Measurements from ENCODE around the gene VN1R5.
"Not testable (repeated sequence)": the region's sequence is repeated elsewhere in the genome, so short reads cannot be mapped to it uniquely, and the experiment has no call there.

The VN1R5 gene

DNA sequence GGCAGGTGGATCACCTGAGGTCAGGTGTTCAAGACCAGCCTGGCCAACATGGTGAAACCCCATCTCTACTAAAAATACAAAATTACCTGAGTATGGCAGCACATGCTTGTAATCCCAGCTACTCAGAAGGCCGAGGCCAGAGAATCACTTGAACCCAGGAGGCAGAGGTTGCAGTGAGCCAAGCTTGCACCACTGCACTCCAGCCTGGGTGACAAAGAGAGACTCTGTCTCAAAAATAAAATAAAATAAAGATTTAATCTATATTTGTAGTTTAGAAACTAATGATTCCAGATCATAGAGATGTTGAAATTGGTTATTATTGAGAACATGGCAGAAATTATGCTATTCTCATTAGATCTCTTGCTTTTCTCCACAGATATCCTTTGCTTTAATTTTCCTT, at the start of gene VN1R5:
Gene VN1R5, plus strand, starts transcription at position 301 of the 400 bp plus-strand sequence.
- peaks cover 13% of the 10 kb centered on the region for H3K27me3 Mint-ChIP-seq
- not testable (repeated sequence) for H3K4me3 Mint-ChIP-seq, H3K36me3 Mint-ChIP-seq, H3K27ac Mint-ChIP-seq, H3K4me1 Mint-ChIP-seq, H3K9me3 Mint-ChIP-seq

DNA sequence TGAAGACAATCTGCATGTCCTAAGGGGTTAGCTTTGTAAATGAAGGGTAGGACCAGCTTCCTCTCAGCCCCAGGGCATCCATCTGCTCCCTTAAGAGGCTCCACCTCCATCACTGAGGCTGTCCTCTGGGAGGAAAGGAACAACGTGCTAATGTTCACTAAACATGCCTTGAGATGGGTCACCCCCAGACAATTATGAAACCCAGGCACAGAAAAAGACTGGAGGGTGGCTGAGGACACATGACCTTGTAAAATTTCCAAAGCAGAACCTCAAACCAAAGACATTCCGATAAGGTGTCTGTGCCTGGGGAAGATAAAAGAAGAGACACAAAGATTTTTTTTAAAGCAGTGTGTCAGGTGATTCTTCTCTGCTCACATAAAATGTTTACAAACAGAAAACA, 46.5 kb upstream of the VN1R5 start:
- peaks cover 67% of the 10 kb centered on the region for H3K4me1 Mint-ChIP-seq
- peaks cover 5% of the 10 kb centered on the region for H3K9me3 Mint-ChIP-seq
- H3K4me3 Mint-ChIP-seq, result peak overlapping the region; percentile 95
- H3K27ac Mint-ChIP-seq, result peak overlapping the region; percentile 59
- no peaks in the 10 kb centered on the region for H3K27me3 Mint-ChIP-seq
- peaks cover 26% of the 10 kb centered on the region for H3K36me3 Mint-ChIP-seq

DNA sequence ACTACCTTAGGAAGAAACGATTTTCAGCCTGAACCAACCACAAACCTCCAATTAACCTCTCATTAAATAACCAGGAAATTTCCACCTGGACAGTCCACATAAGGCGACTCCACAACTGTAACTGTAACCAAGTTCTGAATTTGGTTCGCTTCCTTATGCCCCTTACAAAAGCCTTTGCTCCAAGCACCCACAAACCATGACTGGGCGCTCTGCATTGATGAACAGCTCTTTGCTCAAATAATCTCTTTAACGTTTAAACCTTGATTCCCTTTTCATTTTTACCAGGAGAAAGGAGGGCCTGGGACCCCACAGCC, 45.9 kb upstream of the VN1R5 start:
- H3K36me3 Mint-ChIP-seq, result peaks cover 26% of the 10 kb centered on the region
- H3K27me3 Mint-ChIP-seq, result no peaks in the 10 kb centered on the region
- peak overlapping the region; percentile 86 for H3K27ac Mint-ChIP-seq
- H3K9me3 Mint-ChIP-seq, result peaks cover 5% of the 10 kb centered on the region
- peak overlapping the region; percentile 95 for H3K4me3 Mint-ChIP-seq
- peaks cover 68% of the 10 kb centered on the region for H3K4me1 Mint-ChIP-seq

DNA sequence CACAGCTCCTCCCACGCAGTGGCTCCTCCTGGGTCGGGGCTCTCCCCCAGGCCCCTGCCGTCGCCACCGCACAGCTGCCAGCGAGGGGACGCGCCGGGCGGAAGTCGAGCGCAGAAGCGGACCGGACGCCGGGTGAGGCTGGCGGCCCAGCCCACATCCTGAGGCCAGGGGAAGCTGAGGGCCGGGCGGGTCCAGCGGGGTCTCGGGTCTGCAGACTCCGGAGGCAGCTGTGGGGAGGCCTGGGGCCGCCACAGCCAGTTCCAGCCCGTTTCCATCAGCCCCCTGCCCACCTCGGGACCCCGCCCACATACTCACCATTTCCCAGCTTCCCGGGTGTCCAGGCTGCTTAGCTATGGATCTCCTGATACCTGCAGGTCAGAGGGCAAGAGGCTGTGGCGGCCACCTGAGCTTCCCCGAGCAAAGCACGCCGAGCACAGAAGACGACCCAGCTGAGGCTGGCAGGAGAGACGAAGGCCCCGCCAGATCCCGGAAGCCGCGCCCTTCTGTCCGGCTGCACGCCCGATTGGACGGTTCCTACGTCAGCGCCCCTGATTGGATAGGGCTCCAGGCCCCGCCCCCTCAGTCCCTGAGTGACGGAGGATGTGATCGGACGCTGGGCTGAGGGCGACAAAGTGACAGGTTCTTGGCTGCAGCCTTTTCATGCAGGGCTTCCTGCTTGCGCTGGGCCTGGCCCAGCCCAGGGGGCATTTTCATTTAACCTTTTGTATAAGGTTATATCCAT, 45.3 kb upstream of the VN1R5 start:
- Mint-ChIP-seq H3K27ac (peak overlapping the region; percentile 93), H3K4me1 (peaks cover 71% of the 10 kb centered on the region), H3K9me3 (peaks cover 5% of the 10 kb centered on the region), H3K27me3 (no peaks in the 10 kb centered on the region), H3K36me3 (peaks cover 26% of the 10 kb centered on the region), H3K4me3 (peak overlapping the region; percentile 95)

DNA sequence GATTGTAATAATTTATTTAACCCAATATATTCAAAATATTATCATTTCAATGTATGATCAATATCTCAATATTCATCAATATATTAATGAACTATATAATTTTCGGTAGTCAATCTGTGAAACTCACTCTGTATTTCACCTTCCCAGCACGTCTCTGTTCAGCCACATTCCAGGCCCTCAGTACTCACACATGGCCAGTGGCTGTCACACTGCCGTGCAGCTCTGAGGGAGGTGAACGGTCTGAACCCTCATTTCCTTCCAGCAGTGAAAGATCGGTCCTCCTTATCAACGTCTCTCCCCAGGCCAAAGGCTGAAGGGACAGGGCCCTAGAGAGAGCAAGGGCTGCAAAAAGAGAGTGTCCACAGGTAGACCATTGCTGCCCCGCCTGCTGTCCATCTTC, 44.5 kb upstream of the VN1R5 start:
- Mint-ChIP-seq H3K36me3 (peaks cover 18% of the 10 kb centered on the region), H3K27me3 (no peaks in the 10 kb centered on the region), H3K9me3 (peaks cover 5% of the 10 kb centered on the region), H3K4me1 (peaks cover 65% of the 10 kb centered on the region), H3K27ac (no peak overlapping the region), H3K4me3 (peak overlapping the region; percentile 44)

DNA sequence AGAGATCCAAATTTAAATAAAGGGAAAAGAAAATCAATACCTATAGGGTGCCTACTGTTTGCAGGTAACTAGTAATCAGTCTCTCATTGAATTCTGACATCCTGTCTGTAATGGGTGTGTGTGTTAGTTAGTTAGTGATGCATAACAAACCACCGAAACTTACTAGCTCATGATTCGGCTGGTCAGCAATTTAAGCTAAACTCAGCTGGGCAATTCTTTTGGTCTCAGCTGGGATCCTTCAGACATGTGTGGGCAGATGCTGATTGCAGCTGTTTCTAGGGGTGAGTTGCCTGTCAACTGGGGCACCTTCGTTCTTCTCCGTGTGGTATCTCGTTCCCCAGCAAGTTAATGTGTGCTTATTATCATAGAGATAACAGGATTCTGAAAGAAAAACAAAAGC, 43.9 kb upstream of the VN1R5 start:
- H3K4me1 Mint-ChIP-seq, result peaks cover 68% of the 10 kb centered on the region
- H3K36me3 Mint-ChIP-seq, result peaks cover 17% of the 10 kb centered on the region
- no peak overlapping the region for H3K27ac Mint-ChIP-seq
- peaks cover 5% of the 10 kb centered on the region for H3K9me3 Mint-ChIP-seq
- H3K4me3 Mint-ChIP-seq, result peak overlapping the region; percentile 44
- no peaks in the 10 kb centered on the region for H3K27me3 Mint-ChIP-seq

DNA sequence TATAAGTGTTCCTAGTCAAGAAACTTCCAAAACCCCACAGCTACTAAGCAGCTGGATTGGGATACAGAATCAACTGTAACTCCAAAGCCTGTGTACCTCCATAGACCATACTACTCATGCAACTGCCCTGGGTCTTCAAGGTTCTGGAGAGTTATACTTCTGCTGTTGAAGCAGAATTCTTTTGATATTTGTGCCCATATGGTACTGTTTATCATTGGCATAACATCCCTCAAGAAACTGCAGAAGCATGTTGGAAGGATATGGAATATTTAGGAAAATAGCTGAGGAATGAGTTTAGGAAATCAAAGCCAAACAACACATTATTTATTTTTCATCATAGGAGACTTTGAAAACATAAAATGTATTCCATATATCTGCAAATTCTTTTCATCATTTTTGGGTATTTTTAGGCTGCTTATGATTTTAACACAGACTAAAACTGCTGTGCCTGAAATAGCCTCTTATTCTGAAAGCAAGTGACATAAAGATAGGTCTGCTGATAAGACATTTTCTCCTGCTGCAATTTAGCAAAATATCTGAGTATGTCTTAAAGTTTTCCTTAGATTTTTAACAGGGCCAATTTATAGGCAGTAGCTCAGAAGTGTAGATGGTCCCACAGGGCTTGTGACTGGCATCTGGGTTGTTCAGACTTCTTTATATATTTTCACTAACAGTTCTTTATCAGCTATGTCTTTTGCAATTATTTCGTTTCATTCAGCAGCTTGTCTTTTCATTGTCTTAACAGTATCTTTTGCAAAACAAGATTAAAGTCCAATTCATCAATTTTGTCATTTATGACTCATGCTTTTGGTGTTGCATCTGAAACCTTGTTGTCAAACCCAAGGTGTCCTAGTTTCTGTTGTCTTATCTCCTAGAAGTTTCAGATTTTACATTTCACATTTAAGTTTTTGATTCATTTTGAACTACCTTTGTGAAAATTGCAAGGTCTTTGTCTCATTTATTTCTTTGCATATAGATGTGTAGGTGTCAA, 43.0 kb upstream of the VN1R5 start:
- Mint-ChIP-seq H3K27me3 (no peaks in the 10 kb centered on the region), H3K36me3 (peaks cover 10% of the 10 kb centered on the region), H3K9me3 (no peaks in the 10 kb centered on the region), H3K27ac (no peak overlapping the region), H3K4me3 (peak overlapping the region; percentile 19), H3K4me1 (peaks cover 59% of the 10 kb centered on the region)

DNA sequence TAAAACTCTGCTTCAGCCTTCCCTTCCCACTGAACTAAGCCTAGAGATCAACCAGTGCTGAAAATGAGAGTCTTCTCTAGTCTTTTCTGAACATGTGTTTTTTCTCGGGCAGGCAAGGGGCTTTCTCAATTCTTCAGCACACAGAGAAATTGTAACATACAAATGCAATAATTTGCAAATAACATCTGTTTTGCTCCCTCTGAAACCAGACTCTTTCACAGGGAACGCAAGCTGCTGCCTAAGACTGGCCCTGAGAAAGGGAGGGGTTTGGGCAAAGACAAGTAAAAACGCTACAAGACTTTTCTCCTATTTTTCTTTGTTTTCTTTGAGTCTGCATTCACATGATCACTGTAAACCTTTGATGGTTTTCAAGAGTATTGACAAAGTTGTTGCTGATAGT, 39.6 kb upstream of the VN1R5 start:
- H3K4me1 Mint-ChIP-seq, result peaks cover 35% of the 10 kb centered on the region
- H3K4me3 Mint-ChIP-seq, result peak overlapping the region; percentile 44
- no peaks in the 10 kb centered on the region for H3K9me3 Mint-ChIP-seq
- no peaks in the 10 kb centered on the region for H3K27me3 Mint-ChIP-seq
- H3K27ac Mint-ChIP-seq, result no peak overlapping the region
- H3K36me3 Mint-ChIP-seq, result peaks cover 3% of the 10 kb centered on the region

DNA sequence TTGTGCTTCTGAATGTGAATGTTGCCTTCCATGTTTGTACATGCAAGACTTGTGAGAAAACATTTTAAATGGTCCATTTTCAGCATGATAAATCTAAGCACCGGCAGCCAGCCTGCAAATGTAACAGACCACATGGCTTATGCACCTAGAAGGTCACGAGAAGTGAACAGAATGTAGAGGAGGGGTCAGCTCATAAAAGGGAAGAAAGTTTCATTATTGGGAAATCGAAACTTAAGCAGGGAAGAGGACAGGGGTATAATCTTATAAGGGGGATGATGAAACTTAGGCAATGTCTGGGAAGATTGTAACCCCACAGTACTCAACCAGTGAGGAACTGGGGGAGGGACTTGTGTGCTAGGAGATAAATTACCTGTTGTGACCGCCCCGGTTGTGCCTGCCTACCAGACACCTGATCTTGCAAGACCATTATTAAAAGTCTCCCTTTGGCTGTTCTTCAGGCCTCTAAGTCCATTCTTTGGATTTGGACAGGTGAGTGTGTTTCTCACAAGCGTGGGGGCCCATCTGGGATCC, 37.7 kb upstream of the VN1R5 start:
- peaks cover 8% of the 10 kb centered on the region for H3K36me3 Mint-ChIP-seq
- H3K9me3 Mint-ChIP-seq, result no peaks in the 10 kb centered on the region
- H3K27ac Mint-ChIP-seq, result no peak overlapping the region
- H3K4me1 Mint-ChIP-seq, result peaks cover 18% of the 10 kb centered on the region
- H3K27me3 Mint-ChIP-seq, result peaks cover 6% of the 10 kb centered on the region
- H3K4me3 Mint-ChIP-seq, result no peak overlapping the region

DNA sequence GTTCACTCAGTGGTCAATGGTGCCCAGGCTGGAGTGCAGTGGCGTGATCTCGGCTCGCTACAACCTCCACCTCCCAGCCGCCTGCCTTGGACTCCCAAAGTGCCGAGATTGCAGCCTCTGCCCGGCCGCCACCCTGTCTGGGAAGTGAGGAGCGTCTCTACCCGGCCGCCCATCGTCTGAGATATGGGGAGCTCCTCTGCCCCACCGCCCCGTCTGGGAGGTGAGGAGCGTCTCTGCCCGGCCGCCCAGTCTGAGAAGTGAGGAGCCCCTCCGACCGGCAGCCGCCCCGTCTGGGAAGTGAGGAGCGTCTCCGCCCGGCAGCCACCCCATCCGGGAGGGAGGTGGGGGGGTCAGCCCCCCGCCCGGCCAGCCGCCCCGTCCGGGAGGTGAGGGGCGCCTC, 35.6 kb upstream of the VN1R5 start:
- Mint-ChIP-seq H3K27me3 (peaks cover 12% of the 10 kb centered on the region), H3K9me3 (peaks cover 14% of the 10 kb centered on the region)
- not testable (repeated sequence) for H3K4me1 Mint-ChIP-seq, H3K4me3 Mint-ChIP-seq, H3K27ac Mint-ChIP-seq, H3K36me3 Mint-ChIP-seq

DNA sequence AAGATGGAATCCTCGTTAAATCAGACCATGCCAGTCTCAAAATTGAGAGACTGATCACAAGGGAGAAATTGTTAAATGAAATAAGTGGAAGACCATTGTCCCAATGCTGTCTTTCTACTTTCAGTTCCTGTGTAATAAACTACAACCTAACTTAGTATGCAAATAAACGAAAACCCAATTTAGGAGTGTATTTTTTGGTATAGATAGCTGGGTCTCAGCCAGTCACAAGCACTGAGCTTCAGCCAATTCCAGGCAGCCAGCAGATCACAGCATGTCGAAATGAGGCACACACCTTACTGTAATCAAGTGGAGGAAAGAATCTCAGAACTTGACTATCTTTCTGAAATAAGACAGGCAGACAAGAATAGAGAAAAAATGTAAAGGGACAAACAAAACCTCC, 33.0 kb upstream of the VN1R5 start:
- no peak overlapping the region for H3K4me3 Mint-ChIP-seq
- H3K4me1 Mint-ChIP-seq, result no peaks in the 10 kb centered on the region
- H3K9me3 Mint-ChIP-seq, result peaks cover 14% of the 10 kb centered on the region
- H3K36me3 Mint-ChIP-seq, result peaks cover 10% of the 10 kb centered on the region
- H3K27me3 Mint-ChIP-seq, result peaks cover 14% of the 10 kb centered on the region
- H3K27ac Mint-ChIP-seq, result no peak overlapping the region

DNA sequence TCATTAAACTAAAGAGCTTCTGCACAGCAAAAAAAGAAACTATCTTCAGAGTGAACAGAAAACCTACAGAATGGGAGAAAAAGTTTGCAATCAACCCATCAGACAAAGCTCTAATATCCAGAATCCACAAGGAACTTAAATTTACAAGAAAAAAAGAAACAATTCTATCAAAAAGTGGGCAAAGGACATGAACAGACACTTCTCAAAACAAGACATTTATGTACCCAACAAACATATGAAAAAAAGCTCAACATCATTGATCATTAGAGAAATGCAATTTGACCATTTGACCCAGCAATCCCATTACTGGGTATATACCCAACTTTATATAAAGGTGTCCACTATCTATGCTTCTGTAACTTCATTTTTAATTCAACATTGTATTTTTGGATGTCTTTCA, 31.1 kb upstream of the VN1R5 start:
- H3K27ac Mint-ChIP-seq, result no peak overlapping the region
- no peaks in the 10 kb centered on the region for H3K4me1 Mint-ChIP-seq
- peaks cover 9% of the 10 kb centered on the region for H3K36me3 Mint-ChIP-seq
- no peak overlapping the region for H3K4me3 Mint-ChIP-seq
- H3K9me3 Mint-ChIP-seq, result peaks cover 18% of the 10 kb centered on the region
- H3K27me3 Mint-ChIP-seq, result peaks cover 19% of the 10 kb centered on the region

DNA sequence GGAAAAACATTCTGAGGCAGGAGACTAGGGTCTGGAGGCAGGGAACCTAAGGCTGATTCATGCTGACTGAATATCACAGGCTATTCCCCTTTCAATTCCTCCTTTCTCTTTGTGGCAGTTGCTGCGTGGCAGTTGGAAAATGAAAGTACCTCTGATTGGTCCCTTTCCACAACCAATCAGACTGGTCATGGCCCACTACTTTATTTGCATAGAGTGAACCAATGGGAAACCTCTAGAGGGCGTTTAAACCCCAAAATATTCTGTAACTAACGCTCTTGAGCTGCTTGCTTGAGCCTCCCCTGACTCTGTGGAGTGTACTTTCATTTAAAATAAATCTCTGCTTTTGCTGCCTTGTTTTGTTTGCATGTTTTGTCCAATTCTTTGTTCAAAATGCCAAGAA, 27.7 kb upstream of the VN1R5 start:
- H3K4me3 Mint-ChIP-seq, result no peak overlapping the region
- H3K36me3 Mint-ChIP-seq, result peaks cover 4% of the 10 kb centered on the region
- peaks cover 23% of the 10 kb centered on the region for H3K9me3 Mint-ChIP-seq
- no peak overlapping the region for H3K27ac Mint-ChIP-seq
- H3K27me3 Mint-ChIP-seq, result peaks cover 22% of the 10 kb centered on the region
- H3K4me1 Mint-ChIP-seq, result no peaks in the 10 kb centered on the region

DNA sequence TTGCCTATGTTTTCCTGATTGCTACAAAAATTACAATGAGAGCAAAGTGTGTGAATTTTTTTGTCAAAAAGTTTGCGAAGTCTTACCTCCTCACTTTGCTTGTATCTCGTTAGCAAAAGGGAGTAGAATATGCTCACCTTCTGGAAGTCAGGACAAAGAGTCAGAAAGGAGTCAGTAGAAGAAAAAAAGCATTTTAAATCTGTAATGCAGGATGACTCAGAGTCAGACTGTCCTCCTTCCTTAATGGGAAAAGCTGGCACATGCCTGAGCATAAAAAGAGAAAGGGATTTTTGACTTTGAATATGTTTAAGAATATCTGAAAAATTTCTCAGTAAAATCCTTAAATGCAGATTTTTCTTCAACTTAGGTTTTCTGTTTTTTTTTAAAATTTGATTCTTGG, 14.2 kb upstream of the VN1R5 start:
- no peak overlapping the region for H3K27ac Mint-ChIP-seq
- no peak overlapping the region for H3K4me3 Mint-ChIP-seq
- peaks cover 2% of the 10 kb centered on the region for H3K27me3 Mint-ChIP-seq
- H3K4me1 Mint-ChIP-seq, result no peaks in the 10 kb centered on the region
- peaks cover 13% of the 10 kb centered on the region for H3K9me3 Mint-ChIP-seq
- H3K36me3 Mint-ChIP-seq, result no peaks in the 10 kb centered on the region

DNA sequence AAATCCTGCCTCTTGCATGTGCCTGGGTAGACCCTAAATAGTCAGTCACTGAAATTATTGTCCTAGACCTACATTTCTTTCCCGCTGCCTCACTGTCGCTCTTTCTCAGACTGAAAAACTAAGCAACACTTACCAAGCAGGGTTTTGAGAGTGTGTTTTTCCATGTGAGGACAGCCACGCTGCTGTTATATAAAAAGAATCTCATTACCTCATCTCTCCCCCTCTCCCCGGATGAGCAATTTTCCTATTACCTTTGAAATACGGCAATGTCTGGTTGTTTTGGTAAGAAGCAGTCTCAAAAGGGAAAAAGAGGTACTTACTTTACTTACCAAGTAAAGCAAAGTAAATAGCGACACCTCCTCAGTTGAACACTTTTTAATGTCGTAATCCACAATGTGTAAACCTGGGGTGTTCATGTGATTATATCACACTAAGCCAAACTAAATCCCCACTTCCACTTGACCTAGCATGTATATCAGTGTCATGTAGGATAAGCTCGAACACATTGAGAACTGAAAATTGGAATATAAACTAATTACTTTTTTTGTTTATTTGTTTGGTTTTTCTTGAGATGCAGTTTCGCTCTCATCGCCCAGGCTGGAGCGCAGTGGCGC, 12.2 kb upstream of the VN1R5 start:
- peaks cover 13% of the 10 kb centered on the region for H3K9me3 Mint-ChIP-seq
- H3K4me3 Mint-ChIP-seq, result no peak overlapping the region
- H3K27ac Mint-ChIP-seq, result no peak overlapping the region
- H3K27me3 Mint-ChIP-seq, result peaks cover 2% of the 10 kb centered on the region
- H3K36me3 Mint-ChIP-seq, result no peaks in the 10 kb centered on the region
- no peaks in the 10 kb centered on the region for H3K4me1 Mint-ChIP-seq

All from activated naive CD4-positive, alpha-beta T cell treated with anti-CD3 and anti-CD28 coated beads, Interleukin-2, amount 50 U/mL, for 24 hours (primary cell).